GM19025 (cell line): ENCODE measurements around the gene HS3ST6.
"Not testable (repeated sequence)": the region's sequence is repeated elsewhere in the genome, so short reads cannot be mapped to it uniquely, and the experiment has no call there.

ENCODE experiments used
- ATAC-seq: cut with Tn5 transposase; IDR thresholded peaks from one replicate; pipeline ENCODE4 v1.9.1; 2021; ENCODE audit warnings: mild to moderate bottlenecking, low read depth, moderate library complexity; ENCODE audit not compliant: unreplicated experiment

HS3ST6 gene

DNA sequence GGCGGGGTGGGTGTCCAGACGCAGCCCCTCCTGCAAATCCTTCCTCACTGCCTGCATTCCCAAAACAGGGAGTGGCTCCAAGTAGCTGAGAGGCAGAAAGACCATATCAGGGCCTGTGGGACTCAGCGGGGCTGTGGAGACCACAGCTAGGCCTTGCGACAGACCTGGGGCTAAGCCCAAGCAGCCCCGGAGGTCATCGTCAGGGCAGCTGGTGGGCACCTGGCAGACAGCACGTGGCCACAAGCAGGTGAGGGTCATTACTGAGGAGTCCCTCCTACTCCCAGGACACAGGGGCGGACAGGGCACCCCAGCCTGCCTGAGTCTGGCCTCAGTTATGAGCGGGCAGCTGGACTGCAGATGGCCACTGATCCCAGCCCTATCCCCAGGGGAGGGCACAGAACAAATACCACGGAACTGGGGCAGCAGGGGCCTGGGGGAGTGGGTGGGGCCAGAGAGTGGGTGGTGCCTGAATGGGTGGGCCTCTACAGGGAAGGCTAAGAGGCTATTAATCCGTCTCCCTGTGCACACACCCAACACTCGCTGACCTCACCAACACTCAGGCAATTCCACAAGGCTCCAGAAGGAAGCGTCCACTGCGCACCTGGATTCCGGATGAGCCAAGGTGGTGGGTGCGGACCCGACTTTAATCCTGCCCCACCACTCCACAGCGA, 8.5 kb downstream of the HS3ST6 start:
- no peak for ATAC-seq

DNA sequence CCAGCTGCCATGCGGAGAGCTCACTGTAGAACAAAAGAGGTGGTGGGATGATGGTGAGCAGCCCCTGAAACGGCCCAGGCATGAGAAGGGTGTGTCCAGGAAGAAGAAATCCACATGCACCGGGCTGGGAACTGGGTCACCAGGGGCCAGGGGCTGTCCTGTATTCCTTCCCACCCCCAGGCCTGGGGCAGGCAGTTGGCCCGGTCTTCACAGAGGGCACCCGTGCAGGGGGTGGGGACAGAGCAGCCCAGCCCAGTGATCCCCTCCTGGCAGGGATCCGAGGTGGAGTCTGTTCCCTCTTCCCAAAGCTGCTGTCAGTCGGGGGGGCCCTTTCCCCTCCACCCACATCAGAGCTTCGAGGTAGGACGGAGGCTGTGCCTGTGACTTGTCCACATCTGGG, 9.2 kb downstream of the HS3ST6 start:
- ATAC-seq: no peak

DNA sequence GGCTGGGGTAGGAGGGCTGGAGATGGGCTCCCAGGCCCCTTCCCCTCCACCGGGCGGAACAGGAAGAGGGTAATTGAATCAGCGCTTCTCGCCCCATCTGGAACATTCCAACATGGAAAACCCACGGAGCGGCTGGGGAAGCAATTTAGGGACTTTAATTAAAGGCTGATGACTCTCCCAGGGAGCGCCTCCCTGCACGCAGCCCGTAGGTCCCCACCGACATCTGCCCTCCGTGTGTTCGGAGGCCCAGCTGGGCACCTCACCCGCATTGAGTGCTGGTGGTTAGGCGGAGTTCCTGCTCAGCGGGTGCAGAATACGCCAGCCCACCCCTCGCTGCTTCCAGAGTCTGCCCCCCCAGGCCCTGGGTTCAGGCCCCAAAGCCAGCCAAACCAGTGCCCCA, 10.0 kb downstream of the HS3ST6 start:
- no peak for ATAC-seq

DNA sequence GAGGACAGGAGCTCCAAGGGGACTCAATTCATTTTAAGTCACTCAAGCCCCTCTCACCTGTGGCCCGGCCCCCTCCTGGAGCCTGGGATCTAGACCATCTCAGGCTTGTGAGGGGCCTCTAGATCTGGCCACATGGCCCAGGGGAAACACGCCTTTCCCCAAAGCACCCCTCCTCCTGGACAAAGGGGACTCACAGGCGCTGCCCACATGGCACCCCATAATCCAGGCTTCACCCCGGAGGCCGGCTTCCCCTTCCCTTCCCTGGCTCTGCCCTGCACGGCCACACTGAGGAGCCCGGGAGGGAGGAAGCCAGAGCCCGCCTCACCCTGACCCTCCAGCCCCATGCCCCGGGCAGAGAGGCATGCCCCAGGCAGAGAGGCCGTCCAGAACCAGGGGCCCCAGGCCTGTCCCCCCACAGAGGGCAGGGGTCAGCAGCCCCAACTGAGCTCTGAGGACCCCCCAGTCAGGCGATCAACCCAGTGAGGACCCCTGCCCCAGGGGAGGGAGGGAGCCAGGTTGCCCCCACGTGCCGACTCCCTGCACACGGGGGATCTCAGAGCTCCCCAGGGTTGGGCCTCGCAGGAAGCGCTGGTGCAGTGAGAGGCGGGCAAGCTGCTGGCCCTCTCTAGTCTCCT, 10.9 kb downstream of the HS3ST6 start:
- ATAC-seq: no peak

DNA sequence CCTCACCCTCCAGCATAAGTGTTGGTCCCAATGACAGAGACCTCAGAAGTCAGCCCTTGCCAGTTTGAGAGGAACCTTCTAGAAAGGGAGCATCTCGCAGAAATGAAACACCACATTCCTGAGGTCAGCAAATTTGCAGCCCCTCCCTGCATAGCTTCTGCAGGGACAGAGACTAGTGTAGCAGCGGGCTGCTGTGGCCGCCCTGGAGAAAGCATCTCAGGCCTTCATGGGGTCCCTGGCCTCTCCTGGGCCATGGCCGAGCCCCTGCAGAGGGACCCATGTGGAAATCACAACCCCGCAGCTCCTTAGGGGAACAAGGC, 11.4 kb downstream of the HS3ST6 start:
- ATAC-seq: no peak

DNA sequence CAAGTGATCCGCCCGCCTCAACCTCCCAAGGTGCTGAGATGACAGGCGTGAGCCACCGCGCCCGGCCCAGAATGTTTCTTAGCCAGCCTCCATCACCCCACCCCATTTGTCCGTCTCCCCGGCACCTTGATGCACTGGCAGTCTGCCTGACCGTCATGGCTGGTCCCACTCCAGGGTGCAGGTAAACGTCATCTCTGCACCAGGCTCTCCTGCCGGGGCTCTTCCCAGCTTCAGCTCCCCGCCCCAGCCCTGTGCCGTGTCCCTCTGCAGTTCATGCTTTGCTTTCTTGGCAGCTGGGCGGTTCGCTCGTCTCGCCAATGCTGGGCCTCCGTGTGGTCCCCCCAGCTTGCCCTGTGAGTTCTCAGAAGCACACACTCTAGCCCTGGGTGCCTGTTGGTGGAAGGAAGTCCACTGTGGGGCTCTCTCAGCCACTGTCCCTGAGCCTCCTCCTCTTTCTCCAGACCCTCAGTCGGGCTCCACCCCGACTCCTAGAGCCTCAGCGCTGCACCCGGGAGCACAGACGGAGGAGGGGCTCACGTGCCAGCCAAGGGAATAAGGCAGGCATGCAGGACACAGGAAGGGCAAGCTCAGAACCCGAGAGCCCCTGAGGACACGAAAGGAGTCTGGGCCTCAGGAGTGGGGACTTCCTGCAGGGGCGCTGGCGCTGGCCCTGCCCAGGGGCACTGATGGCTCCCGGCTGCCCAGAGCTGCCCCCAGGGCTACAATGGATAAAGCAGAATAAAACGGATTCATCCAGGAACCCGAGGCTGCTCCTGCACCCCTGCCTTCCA, 12.0 kb downstream of the HS3ST6 start:
- no peak for ATAC-seq

DNA sequence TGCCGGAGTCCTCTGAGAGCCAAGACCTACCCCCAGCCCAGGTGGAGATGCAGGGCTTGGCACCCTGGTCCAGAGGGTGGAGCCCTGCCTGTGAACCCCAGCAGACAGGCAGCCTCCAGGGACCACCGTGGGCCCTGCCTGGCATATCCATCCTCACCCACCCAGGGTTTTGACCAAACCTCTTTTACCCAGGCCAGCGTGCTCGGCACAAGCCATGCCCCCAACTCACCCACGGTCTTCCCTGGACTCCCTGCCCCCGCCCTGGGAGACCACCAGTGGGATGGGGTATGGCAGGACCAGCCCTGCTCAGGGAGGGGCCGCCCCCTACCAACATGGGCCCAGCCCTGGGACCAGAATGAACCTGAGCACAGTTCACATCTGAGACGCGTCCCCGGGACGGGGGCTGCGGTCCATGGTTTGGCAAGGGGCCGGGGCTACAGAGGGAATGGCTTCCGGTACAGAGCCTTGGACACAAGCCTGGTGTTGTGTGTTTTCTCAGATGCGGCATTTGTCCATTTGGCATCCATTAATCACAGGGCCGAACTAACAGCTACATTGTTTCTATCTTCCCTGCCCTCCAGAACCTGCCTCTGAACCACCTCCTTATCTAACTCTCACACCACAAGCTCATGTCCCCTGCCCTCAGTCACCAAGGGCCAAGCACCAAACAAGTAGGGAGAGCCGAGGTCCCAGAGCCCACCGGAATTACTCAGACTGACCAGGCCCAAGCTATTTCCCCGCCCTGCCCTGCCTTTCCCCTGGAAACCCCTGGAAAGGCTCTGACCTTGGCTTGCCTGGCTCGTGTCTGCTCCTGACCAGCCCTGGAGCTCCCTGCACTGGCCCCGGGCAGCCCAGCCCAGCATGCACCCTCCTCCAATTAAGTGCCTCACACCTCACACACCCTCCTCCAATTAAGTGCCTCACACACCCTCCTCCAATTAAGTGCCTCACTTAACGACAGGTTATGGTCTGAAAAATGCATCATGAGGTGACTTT, 14.1 kb downstream of the HS3ST6 start:
- ATAC-seq: no peak

DNA sequence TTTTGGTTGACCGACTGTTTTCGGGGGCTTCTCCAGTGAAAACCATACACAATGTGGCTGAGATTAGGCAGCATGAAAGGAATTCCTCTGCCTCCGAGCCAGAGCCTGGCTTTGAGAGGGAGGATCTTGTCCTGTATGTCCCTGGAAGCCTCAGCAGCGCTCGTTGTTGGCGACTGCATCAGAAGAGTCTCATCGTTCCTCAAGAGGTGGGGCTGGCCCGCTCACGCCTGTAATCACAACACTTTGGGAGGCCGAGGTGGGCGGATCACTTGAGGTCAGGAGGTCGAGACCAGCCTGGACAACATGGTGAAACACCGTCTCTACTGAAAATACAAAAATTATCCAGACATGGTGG, 15.0 kb downstream of the HS3ST6 start:
- no peak for ATAC-seq

DNA sequence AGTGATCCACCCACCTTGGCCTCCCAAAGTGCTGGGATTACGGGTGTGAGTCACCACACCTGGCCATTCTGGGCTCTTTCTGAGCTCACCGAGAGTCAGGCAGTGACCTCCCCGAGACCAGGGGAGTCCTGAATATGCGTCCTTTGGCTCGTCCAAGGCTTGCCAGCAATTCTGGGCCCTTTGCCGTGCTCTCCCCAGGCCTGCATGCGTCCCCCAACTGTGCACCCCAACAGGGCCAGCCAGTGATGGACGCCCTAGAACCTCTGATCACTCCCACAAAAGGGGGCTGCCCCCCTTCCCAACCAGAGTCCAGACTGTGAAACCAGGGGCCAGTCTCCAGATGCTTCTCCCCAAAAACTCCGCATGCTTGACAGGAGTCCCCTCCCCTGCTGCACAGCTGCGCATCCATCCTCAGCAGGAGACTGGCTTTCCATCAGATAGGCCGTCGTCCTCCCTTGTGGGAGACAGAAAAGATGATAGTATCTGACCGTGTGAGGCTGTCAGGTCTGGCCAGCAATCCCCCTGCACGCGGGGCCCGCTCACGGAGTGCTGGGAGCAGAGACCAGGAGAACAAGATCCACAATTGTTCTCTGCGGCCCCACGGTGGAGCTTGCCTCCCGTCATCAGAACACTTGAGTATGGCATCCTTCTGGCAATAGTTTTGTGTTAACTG, 15.5 kb downstream of the HS3ST6 start:
- ATAC-seq: no peak

DNA sequence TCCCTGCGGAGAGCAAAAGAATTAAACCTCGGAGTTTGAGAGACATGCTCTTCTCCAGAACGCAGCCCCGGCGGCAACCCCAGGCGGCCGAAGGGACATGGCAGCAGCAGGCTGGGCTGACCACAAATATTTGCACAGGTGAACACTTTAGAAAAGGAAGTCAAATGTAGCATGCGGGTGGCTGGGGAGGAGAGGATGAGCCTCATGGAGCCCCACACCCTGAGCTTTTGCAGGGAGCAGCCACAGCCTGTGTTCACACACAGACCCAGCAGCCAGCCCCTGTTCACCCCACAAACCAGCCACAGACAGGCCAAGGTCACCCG, 17.8 kb downstream of the HS3ST6 start:
- ATAC-seq: no peak

DNA sequence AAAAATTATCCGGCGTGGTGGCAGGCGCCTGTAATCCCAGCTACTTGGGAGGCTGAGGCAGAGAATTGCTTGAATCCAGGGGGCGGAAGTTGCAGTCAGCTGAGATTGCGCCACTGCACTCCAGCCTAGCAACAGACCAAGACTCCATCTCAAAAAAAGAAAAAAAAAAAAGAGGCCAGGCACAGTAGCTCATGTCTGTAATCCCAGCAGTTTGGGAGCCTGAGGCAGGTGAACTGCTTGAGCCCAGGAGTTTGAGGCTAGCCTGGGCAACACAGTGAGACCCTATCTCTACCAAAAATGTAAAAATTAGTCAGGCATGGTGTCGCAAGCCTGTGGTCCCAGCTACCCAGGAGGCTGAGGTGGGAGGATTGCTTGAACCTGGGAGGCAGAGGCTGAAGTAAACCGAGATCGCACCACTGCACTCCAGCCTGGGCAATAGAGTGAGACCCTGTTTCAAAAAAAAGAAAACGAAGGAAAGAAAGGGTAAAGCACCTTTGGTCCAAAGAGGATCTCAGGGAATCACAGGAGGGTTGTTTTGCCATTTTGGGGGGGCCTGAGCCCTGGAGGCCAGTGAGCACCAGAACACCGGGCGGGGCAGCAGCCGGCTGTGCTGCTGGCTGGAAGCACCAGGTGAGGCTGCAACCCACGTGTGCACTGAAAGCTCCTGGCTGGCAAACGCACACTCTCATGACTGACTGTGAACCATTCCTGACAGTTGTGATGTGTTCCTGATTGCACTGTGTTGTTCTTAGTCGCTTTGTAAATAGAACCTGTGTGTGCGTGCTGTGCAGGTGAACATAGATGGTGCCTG, 18.4 kb downstream of the HS3ST6 start:
- ATAC-seq: no peak

DNA sequence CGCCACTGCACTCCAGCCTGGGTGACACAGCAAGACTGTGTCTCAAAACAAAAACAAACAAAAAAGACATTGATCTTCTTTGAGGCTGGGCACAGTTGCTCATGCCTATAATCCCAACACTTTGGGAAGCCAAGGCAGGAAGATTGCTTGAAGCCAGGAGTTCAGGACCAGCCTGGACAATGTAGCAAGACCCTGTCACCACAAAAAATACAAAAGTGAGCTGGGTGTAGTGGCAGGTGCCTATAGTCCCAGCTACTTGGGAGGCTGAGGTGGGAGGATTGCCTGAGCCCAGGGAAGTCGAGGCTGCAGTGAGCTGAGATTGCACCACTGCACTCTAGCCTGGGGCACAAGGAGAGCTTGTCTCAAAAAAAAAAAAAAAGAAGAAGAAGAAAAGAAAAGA, 20.5 kb downstream of the HS3ST6 start:
- not testable (repeated sequence) for ATAC-seq

DNA sequence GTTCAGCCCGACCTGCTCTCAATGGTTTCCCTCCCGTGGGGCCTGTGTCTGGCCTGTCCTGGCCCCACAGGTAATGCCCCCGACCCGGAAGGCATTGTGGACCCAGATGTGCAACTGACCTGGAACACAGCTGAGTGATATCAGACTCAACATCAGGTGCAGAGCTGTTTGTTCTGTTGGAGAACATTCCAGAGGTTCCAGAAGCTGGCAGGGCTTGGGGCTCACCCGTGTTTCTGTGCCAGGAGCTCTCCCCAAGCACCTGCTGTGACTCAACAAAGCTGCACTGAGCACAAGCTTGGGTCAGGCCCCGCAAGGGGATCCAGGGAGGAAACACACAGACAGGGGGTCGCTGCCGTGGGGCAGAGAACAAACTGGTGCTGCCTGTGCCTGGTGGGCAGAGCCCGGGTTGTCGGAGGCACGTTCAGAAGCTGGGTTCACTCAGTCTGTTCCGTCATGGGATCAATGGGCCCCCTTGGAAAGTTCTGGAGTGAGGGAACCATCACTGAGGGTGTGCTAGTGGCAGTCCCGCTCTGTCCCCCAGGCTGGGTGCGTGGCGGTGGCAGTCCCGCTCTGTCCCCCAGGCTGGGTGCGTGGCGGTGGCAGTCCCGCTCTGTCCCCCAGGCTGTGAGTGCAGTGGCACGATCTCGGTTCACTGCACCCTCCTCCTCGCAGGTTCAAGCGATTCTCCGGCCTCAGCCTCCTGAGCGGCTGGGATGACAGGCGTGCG, 22.1 kb downstream of the HS3ST6 start:
- no peak for ATAC-seq

DNA sequence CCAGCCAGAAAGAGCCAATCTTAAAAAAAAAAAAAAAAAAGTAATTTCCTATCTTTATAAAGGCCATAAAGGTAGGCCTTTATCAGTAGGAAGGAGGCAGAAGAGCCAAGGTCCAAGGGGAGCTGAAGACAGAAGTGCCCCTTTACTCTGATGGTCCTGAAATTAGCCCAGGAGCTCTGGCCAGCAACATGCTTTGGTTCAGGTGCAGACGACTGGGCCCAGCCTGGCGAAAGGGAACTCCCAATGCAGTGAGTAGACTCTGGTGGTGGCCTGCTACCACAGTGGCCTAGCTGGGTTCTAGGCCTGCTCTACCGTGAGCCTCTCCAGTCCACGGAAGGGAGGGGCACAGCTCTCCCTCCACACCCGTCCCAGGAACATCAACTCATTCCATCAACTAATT, 23.1 kb downstream of the HS3ST6 start:
- no peak for ATAC-seq

DNA sequence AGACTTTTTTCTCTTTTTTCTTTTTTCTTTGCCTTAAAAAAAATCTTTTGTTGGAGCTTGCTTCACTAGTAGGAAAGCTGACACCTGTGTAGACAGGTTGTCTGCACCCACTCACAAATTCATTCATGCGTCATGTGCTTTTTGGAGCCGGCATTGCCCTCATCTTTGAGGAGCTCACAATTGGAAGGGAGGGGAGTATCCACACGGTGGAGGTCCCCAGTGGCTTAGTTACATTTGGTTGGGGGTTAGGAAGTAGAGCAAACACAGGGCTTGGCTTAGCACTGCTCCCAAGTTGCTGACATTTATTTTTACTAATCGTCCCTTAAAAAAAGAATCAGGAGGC, 27.5 kb downstream of the HS3ST6 start:
- ATAC-seq: no peak

DNA sequence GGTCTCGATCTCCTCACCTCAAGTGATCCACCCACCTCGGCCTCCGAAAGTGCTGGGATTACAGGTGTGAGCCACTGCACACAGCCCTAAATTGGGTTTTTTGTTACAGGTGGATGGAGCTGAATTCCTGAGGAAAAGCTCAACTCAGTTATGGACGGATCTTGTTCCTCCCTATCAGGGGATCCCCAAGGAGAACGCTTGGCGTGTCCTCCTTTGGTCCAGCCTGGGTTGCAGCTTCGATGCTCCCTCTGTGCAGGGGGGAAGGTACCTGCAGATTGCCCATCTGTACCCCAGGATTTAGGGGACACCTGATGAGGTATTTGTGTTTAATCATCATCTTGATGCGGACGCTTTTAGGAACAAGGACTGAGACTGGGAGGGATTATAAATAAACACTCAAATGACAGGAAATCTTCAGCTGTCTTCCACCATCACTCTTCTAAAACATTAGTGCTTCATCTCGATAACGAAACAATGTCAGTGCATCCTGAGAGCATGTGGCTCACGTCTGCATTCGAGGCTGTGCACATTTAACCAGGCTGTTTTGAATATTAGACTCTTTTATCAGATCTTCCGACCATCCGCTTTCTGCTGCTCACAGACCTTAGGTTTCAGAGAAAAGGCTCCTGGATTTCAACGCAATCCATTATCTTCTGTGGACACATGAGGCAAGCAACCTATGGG, 28.0 kb downstream of the HS3ST6 start:
- no peak for ATAC-seq

DNA sequence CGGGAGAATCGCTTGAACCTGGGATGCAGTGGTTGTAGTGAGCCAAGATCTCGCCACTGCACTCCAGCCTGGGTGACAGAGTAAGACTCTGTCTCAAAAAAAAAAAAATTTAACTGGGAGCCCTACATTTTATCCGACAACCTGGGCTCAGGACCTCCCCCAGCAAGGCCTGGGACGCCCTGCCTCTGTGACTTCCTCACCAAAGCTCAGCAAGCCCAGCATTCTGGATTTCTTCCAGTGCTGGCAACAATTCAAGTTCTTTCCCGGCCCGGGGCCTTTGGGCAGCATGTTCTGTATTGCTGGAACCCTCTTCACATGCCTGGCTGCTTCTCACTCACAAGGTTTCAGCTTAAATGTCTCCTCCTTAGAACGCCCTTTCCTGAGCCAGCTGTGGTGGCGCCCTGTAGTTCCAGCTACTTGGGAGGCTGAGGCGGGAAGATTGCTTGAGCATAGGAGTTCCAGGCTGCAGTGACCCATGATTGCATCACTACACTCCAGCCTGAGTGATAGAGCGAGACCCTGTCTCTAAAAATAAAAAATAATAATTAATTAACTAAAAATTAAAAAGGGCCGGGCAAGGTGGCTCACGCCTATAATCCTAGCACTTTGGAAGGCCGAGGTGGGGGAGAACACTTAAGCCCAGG, 30.4 kb downstream of the HS3ST6 start:
- ATAC-seq: no peak

DNA sequence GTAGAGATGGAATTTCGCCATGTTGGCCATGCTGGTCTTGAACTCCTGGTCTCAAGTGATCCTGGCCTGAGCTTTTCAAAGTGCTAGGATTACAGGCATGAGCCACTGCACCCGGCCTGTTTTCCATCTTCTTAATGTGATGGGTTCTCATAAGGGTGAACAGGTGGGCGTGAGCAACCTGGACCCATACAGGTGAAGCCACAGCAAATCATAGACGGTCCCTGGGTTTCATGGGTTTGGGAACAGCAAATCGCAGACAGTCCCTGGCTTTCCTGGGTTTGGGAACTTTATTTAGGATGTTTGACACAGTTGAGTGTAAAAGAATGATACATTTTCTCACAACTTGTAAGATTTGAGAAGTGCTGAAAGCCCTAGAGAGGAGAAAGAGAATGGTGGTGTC, 33.3 kb downstream of the HS3ST6 start:
- ATAC-seq: no peak
